NT2/D1 (cell line): Measurements from ENCODE around the gene ZNF674.
"Not testable (repeated sequence)": the region's sequence is repeated elsewhere in the genome, so short reads cannot be mapped to it uniquely, and the experiment has no call there.

Source experiments
- DNase-seq: peaks from one replicate; pipeline ENCODE4 v3.0.0-alpha.2; 2011; ENCODE audit warnings: low read depth, low spot score
- H3K27me3 ChIP-seq: 2 replicates; pipeline ENCODE4 v1.6.0; 2011; ENCODE audit warnings: mild to moderate bottlenecking; ENCODE audit not compliant: insufficient read length, insufficient read depth
- H3K36me3 ChIP-seq: 2 replicates; pipeline ENCODE4 v1.6.1; 2011; ENCODE audit warnings: mild to moderate bottlenecking, low read length, mixed read lengths; ENCODE audit not compliant: insufficient read depth, insufficient read length
- H3K4me1 ChIP-seq: 2 replicates; pipeline ENCODE4 v1.5.1; 2011; ENCODE audit not compliant: insufficient read depth, insufficient read length
- H3K4me3 ChIP-seq: 2 replicates; pipeline ENCODE4 v1.5.1; 2011; ENCODE audit warnings: low read depth; ENCODE audit not compliant: insufficient read length
- H3K9ac ChIP-seq: 2 replicates; pipeline ENCODE4 v1.6.0; 2011; ENCODE audit warnings: low read depth; ENCODE audit not compliant: insufficient read length
- H3K9me3 ChIP-seq: 2 replicates; pipeline ENCODE4 v1.5.1; 2011; ENCODE audit warnings: mild to moderate bottlenecking, low read length; ENCODE audit not compliant: insufficient read depth
- SUZ12 ChIP-seq: IDR thresholded peaks from 2 replicates; pipeline ENCODE4 v1.6.1; 2011; ENCODE audit not compliant: insufficient read length, insufficient read depth; ENCODE audit errors: extremely low read depth
- YY1 ChIP-seq: IDR thresholded peaks from 2 replicates; pipeline ENCODE4 v1.6.1; 2011; ENCODE audit not compliant: insufficient read length, insufficient read depth
- ZNF274 ChIP-seq: IDR thresholded peaks from 2 replicates; pipeline ENCODE4 v1.6.1; 2011; ENCODE audit warnings: mild to moderate bottlenecking, low read depth, low read length

Gene ZNF674

GRCh38 chrX:46502848-46503247 is 42.4 kb downstream of the ZNF674 start:
- no peak overlapping the region for H3K9ac ChIP-seq
- H3K36me3 ChIP-seq = peaks cover 26% of the 10 kb centered on the region
- no peaks in the 10 kb centered on the region for H3K4me1 ChIP-seq
- H3K4me3 ChIP-seq = no peak overlapping the region
- no peak for DNase-seq
- peaks cover 75% of the 10 kb centered on the region for H3K9me3 ChIP-seq
- TF ChIP-seq SUZ12 (no peak), YY1 (no peak), ZNF274 (no peak)
- no peaks in the 10 kb centered on the region for H3K27me3 ChIP-seq

GRCh38 chrX:46500054-46500453 is 45.2 kb downstream of the ZNF674 start:
- no peak overlapping the region for H3K9ac ChIP-seq
- H3K4me3 ChIP-seq = no peak overlapping the region
- no peaks in the 10 kb centered on the region for H3K27me3 ChIP-seq
- H3K9me3 ChIP-seq = peaks cover 81% of the 10 kb centered on the region
- no peak for TF ChIP-seq YY1
- TF ChIP-seq ZNF274 = peak; percentile 80
- no peaks in the 10 kb centered on the region for H3K4me1 ChIP-seq
- DNase-seq = no peak
- H3K36me3 ChIP-seq = peaks cover 22% of the 10 kb centered on the region

- H3K36me3 ChIP-seq = no peaks in the 10 kb centered on the region
- no peaks in the 10 kb centered on the region for H3K27me3 ChIP-seq
- H3K4me3 ChIP-seq = no peak overlapping the region
- peaks cover 3% of the 10 kb centered on the region for H3K4me1 ChIP-seq
- DNase-seq = peak; percentile 72
- no peak overlapping the region for H3K9ac ChIP-seq
- peaks cover 46% of the 10 kb centered on the region; the same call in 1 of the 2 replicates for H3K9me3 ChIP-seq
- TF ChIP-seq ZNF274 = no peak
- TF ChIP-seq YY1 = no peak
- no peak for TF ChIP-seq SUZ12
These were observed 56.5 kb downstream of the ZNF674 start for GRCh38 chrX:46488712-46489111.

- H3K36me3 ChIP-seq = no peaks in the 10 kb centered on the region
- peaks cover 3% of the 10 kb centered on the region for H3K4me1 ChIP-seq
- TF ChIP-seq SUZ12 = no peak
- no peak for TF ChIP-seq YY1
- TF ChIP-seq ZNF274 = no peak
- no peaks in the 10 kb centered on the region for H3K27me3 ChIP-seq
- peak overlapping the region; percentile 74 for H3K9ac ChIP-seq
- peaks cover 25% of the 10 kb centered on the region; the same call in 1 of the 2 replicates for H3K9me3 ChIP-seq
- no peak overlapping the region for H3K4me3 ChIP-seq
- peak; percentile 71 for DNase-seq
These were observed 59.3 kb downstream of the ZNF674 start for GRCh38 chrX:46485897-46486296.

GRCh38 chrX:46478634-46479033 is 66.6 kb downstream of the ZNF674 start:
- H3K9ac ChIP-seq, H3K27me3 ChIP-seq, H3K36me3 ChIP-seq, H3K4me3 ChIP-seq, H3K4me1 ChIP-seq, H3K9me3 ChIP-seq, DNase-seq: not testable (repeated sequence)

GRCh38 chrX:46477435-46477834 is 67.8 kb downstream of the ZNF674 start:
- H3K4me1 ChIP-seq = no peaks in the 10 kb centered on the region
- H3K4me3 ChIP-seq = no peak overlapping the region
- DNase-seq = no peak
- no peak overlapping the region for H3K9ac ChIP-seq
- peaks cover 15% of the 10 kb centered on the region for H3K36me3 ChIP-seq
- no peak for TF ChIP-seq YY1
- no peak for TF ChIP-seq SUZ12
- TF ChIP-seq ZNF274 = no peak
- no peaks in the 10 kb centered on the region for H3K27me3 ChIP-seq
- H3K9me3 ChIP-seq = peaks cover 4% of the 10 kb centered on the region

GRCh38 chrX:46465203-46465602 is 80.0 kb downstream of the ZNF674 start:
- Histone ChIP-seq H3K4me3 (no peak overlapping the region), H3K9ac (no peak overlapping the region), H3K36me3 (peaks cover 47% of the 10 kb centered on the region), H3K27me3 (no peaks in the 10 kb centered on the region), H3K9me3 (peaks cover 13% of the 10 kb centered on the region), H3K4me1 (no peaks in the 10 kb centered on the region)
- DNase-seq = no peak
- no peak for TF ChIP-seq ZNF274
- TF ChIP-seq YY1 = no peak
- no peak for TF ChIP-seq SUZ12

- no peak for TF ChIP-seq SUZ12
- TF ChIP-seq ZNF274 = no peak
- TF ChIP-seq YY1 = no peak
- DNase-seq = no peak
- Histone ChIP-seq H3K27me3 (no peaks in the 10 kb centered on the region), H3K4me3 (no peak overlapping the region), H3K36me3 (peaks cover 41% of the 10 kb centered on the region), H3K9me3 (peaks cover 9% of the 10 kb centered on the region), H3K4me1 (no peaks in the 10 kb centered on the region), H3K9ac (no peak overlapping the region)
These were observed 81.5 kb downstream of the ZNF674 start for GRCh38 chrX:46463682-46464081.
